ENCODE results near the gene SASH1.

Gene SASH1

GRCh38 chr6:148329596-148330381 is 12.8 kb upstream of the SASH1 start:
- Histone ChIP-seq H3K27me3 (ENCODE audit: insufficient read depth, insufficient read length) (no peaks in the 10 kb centered on the region), H3K4me1 (ENCODE audit: insufficient read depth, insufficient read length) (no peaks in the 10 kb centered on the region), H3K36me3 (ENCODE audit: insufficient read depth, insufficient read length, low read length) (no peaks in the 10 kb centered on the region), H3K9me3 (ENCODE audit: insufficient read depth, low read length) (no peaks in the 10 kb centered on the region), H3K4me3 (ENCODE audit: insufficient read length, low read depth) (no peak overlapping the region), H3K9ac (ENCODE audit: insufficient read length, low read depth) (no peak overlapping the region)
- no peak for TF ChIP-seq ZNF274 (IDR thresholded peaks at IDR 0.05; ENCODE audit: low read depth, low read length)
- no peak for TF ChIP-seq SUZ12 (IDR thresholded peaks at IDR 0.05; ENCODE audit: extremely low read depth, insufficient read depth, insufficient read length)
- TF ChIP-seq YY1 (IDR thresholded peaks at IDR 0.05; ENCODE audit: insufficient read depth, insufficient read length), result no peak
- DNase-seq (ENCODE audit: low read depth, low spot score), result no peak

GRCh38 chr6:148332088-148332487 is 10.6 kb upstream of the SASH1 start:
- no peak overlapping the region for H3K9ac ChIP-seq (ENCODE audit: insufficient read length, low read depth)
- no peak for DNase-seq (ENCODE audit: low read depth, low spot score)

GRCh38 chr6:148336901-148337300 is 5.7 kb upstream of the SASH1 start:
- Histone ChIP-seq H3K27me3 (ENCODE audit: insufficient read depth, insufficient read length) (no peaks in the 10 kb centered on the region), H3K36me3 (ENCODE audit: insufficient read depth, insufficient read length, low read length) (no peaks in the 10 kb centered on the region), H3K4me3 (ENCODE audit: insufficient read length, low read depth) (no peak overlapping the region), H3K9me3 (ENCODE audit: insufficient read depth, low read length) (no peaks in the 10 kb centered on the region), H3K9ac (ENCODE audit: insufficient read length, low read depth) (no peak overlapping the region), H3K4me1 (ENCODE audit: insufficient read depth, insufficient read length) (no peaks in the 10 kb centered on the region)
- DNase-seq (ENCODE audit: low read depth, low spot score), result no peak
- no peak for TF ChIP-seq SUZ12 (IDR thresholded peaks at IDR 0.05; ENCODE audit: extremely low read depth, insufficient read depth, insufficient read length)
- TF ChIP-seq YY1 (IDR thresholded peaks at IDR 0.05; ENCODE audit: insufficient read depth, insufficient read length), result no peak
- TF ChIP-seq ZNF274 (IDR thresholded peaks at IDR 0.05; ENCODE audit: low read depth, low read length), result no peak

More at GRCh38 chr6:148332088-148332487, 10.6 kb upstream of the SASH1 start:
- Histone ChIP-seq H3K36me3 (ENCODE audit: insufficient read depth, insufficient read length, low read length) (no peaks in the 10 kb centered on the region), H3K4me3 (ENCODE audit: insufficient read length, low read depth) (no peak overlapping the region), H3K9me3 (ENCODE audit: insufficient read depth, low read length) (no peaks in the 10 kb centered on the region), H3K4me1 (ENCODE audit: insufficient read depth, insufficient read length) (no peaks in the 10 kb centered on the region), H3K27me3 (ENCODE audit: insufficient read depth, insufficient read length) (no peaks in the 10 kb centered on the region)
- TF ChIP-seq SUZ12 (IDR thresholded peaks at IDR 0.05; ENCODE audit: extremely low read depth, insufficient read depth, insufficient read length) (no peak), YY1 (IDR thresholded peaks at IDR 0.05; ENCODE audit: insufficient read depth, insufficient read length) (no peak), ZNF274 (IDR thresholded peaks at IDR 0.05; ENCODE audit: low read depth, low read length) (no peak)

- no peaks in the 10 kb centered on the region for H3K4me1 ChIP-seq (ENCODE audit: insufficient read depth, insufficient read length)
Measured at GRCh38 chr6:148339766-148340165, 2.9 kb upstream of the SASH1 start.

GRCh38 chr6:148340586-148341297 is 1.9 kb upstream of the SASH1 start:
- Histone ChIP-seq H3K27me3 (ENCODE audit: insufficient read depth, insufficient read length) (no peaks in the 10 kb centered on the region), H3K9me3 (ENCODE audit: insufficient read depth, low read length) (no peaks in the 10 kb centered on the region), H3K4me3 (ENCODE audit: insufficient read length, low read depth) (no peak overlapping the region), H3K36me3 (ENCODE audit: insufficient read depth, insufficient read length, low read length) (no peaks in the 10 kb centered on the region), H3K4me1 (ENCODE audit: insufficient read depth, insufficient read length) (peaks cover 4% of the 10 kb centered on the region), H3K9ac (ENCODE audit: insufficient read length, low read depth) (no peak overlapping the region)
- no peak for DNase-seq (ENCODE audit: low read depth, low spot score)
- TF ChIP-seq YY1 (IDR thresholded peaks at IDR 0.05; ENCODE audit: insufficient read depth, insufficient read length), result no peak
- no peak for TF ChIP-seq ZNF274 (IDR thresholded peaks at IDR 0.05; ENCODE audit: low read depth, low read length)
- no peak for TF ChIP-seq SUZ12 (IDR thresholded peaks at IDR 0.05; ENCODE audit: extremely low read depth, insufficient read depth, insufficient read length)

More at GRCh38 chr6:148339766-148340165, 2.9 kb upstream of the SASH1 start:
- no peaks in the 10 kb centered on the region for H3K27me3 ChIP-seq (ENCODE audit: insufficient read depth, insufficient read length)
- no peak overlapping the region for H3K9ac ChIP-seq (ENCODE audit: insufficient read length, low read depth)
- H3K9me3 ChIP-seq (ENCODE audit: insufficient read depth, low read length), result no peaks in the 10 kb centered on the region
- no peak overlapping the region for H3K4me3 ChIP-seq (ENCODE audit: insufficient read length, low read depth)
- no peak for DNase-seq (ENCODE audit: low read depth, low spot score)
- TF ChIP-seq YY1 (IDR thresholded peaks at IDR 0.05; ENCODE audit: insufficient read depth, insufficient read length) (no peak), ZNF274 (IDR thresholded peaks at IDR 0.05; ENCODE audit: low read depth, low read length) (no peak), SUZ12 (IDR thresholded peaks at IDR 0.05; ENCODE audit: extremely low read depth, insufficient read depth, insufficient read length) (no peak)
- no peaks in the 10 kb centered on the region for H3K36me3 ChIP-seq (ENCODE audit: insufficient read depth, insufficient read length, low read length)

GRCh38 chr6:148342100-148342349 is 613 bp upstream of the SASH1 start:
- Histone ChIP-seq H3K4me3 (ENCODE audit: insufficient read length, low read depth) (no peak overlapping the region), H3K4me1 (ENCODE audit: insufficient read depth, insufficient read length) (peaks cover 4% of the 10 kb centered on the region), H3K9ac (ENCODE audit: insufficient read length, low read depth) (peak overlapping the region; percentile 42), H3K27me3 (ENCODE audit: insufficient read depth, insufficient read length) (no peaks in the 10 kb centered on the region), H3K36me3 (ENCODE audit: insufficient read depth, insufficient read length, low read length) (no peaks in the 10 kb centered on the region), H3K9me3 (ENCODE audit: insufficient read depth, low read length) (no peaks in the 10 kb centered on the region)
- DNase-seq (ENCODE audit: low read depth, low spot score), result no peak
- no peak for TF ChIP-seq ZNF274 (IDR thresholded peaks at IDR 0.05; ENCODE audit: low read depth, low read length)
- TF ChIP-seq YY1 (IDR thresholded peaks at IDR 0.05; ENCODE audit: insufficient read depth, insufficient read length), result no peak
- TF ChIP-seq SUZ12 (IDR thresholded peaks at IDR 0.05; ENCODE audit: extremely low read depth, insufficient read depth, insufficient read length), result no peak

GRCh38 chr6:148343047-148343782 is 577 bp downstream of the SASH1 start:
- Histone ChIP-seq H3K4me1 (ENCODE audit: insufficient read depth, insufficient read length) (peaks cover 4% of the 10 kb centered on the region), H3K9ac (ENCODE audit: insufficient read length, low read depth) (peak overlapping the region; percentile 86), H3K36me3 (ENCODE audit: insufficient read depth, insufficient read length, low read length) (no peaks in the 10 kb centered on the region), H3K27me3 (ENCODE audit: insufficient read depth, insufficient read length) (no peaks in the 10 kb centered on the region), H3K9me3 (ENCODE audit: insufficient read depth, low read length) (no peaks in the 10 kb centered on the region), H3K4me3 (ENCODE audit: insufficient read length, low read depth) (peak overlapping the region; percentile 78)
- TF ChIP-seq YY1 (IDR thresholded peaks at IDR 0.05; ENCODE audit: insufficient read depth, insufficient read length), result no peak
- no peak for TF ChIP-seq SUZ12 (IDR thresholded peaks at IDR 0.05; ENCODE audit: extremely low read depth, insufficient read depth, insufficient read length)
- TF ChIP-seq ZNF274 (IDR thresholded peaks at IDR 0.05; ENCODE audit: low read depth, low read length), result no peak
- DNase-seq (ENCODE audit: low read depth, low spot score), result no peak
